CD4-positive, CD25-positive, alpha-beta regulatory T cell (primary cell): ENCODE measurements around the gene NOTCH4. TPM values are rescaled to one million over a fixed set of nuclear protein-coding genes. Genes with fewer than 3 reads are reported as not detected.
A peak's percentile ranks its signal among the peaks of the same experiment; 100 is the strongest.
"Not testable (repeated sequence)": the region's sequence is repeated elsewhere in the genome, so short reads cannot be mapped to it uniquely, and the experiment has no call there.

Source experiments
- ATAC-seq, 2 donors: fragments of 150-1000 bp; cut with Tn5 transposase; one replicate each; pipeline ENCODE4 v1.10.0; 2021; ENCODE audit warnings: low read depth in 2 of 2, moderate number of reproducible peaks in 2 of 2, moderate library complexity in 1 of 2
- DNase-seq, 3 donors: peaks; one replicate each; pipeline versions ENCODE4 v3.0.0 to v3.0.0-alpha.2; 2012 to 2022; ENCODE audit warnings: mixed read lengths in 1 of 3
- H3K27ac ChIP-seq: one replicate; pipeline ENCODE4 v1.7.0; 2013; ENCODE audit warnings: mild to moderate bottlenecking, low read length; ENCODE audit not compliant: insufficient read depth, poor library complexity, severe bottlenecking
- H3K27me3 ChIP-seq: one replicate; pipeline ENCODE4 v1.7.0; 2013; ENCODE audit warnings: low read length; ENCODE audit not compliant: control insufficient read depth, insufficient read depth
- H3K36me3 ChIP-seq: one replicate; pipeline ENCODE4 v1.7.0; 2013; ENCODE audit warnings: mild to moderate bottlenecking, low read length, moderate library complexity; ENCODE audit not compliant: control insufficient read depth, insufficient read depth
- H3K4me1 ChIP-seq: 2 replicates; pipeline ENCODE4 v1.7.0; 2013; ENCODE audit warnings: mild to moderate bottlenecking, low read length; ENCODE audit not compliant: insufficient read depth, control insufficient read depth, poor library complexity, severe bottlenecking
- H3K4me3 ChIP-seq: one replicate; pipeline ENCODE4 v1.7.0; 2013; ENCODE audit warnings: low read depth, mild to moderate bottlenecking, low read length, moderate library complexity
- H3K9me3 ChIP-seq, 2 experiments: 1 replicate in 1 of 2; 2 replicates in 1 of 2; pipeline ENCODE4 v1.7.0; 2013; ENCODE audit warnings: low read length in 2 of 2, mild to moderate bottlenecking in 1 of 2, moderate library complexity in 1 of 2; ENCODE audit not compliant: control insufficient read depth in 2 of 2
- H3K27ac Mint-ChIP-seq, 3 donors: one replicate each; pipeline ENCODE4 v1.8.0; 2020 to 2022; ENCODE audit warnings: mild to moderate bottlenecking in 3 of 3, mixed read lengths in 3 of 3, moderate library complexity in 2 of 3
- H3K27me3 Mint-ChIP-seq: one replicate; pipeline ENCODE4 v1.8.0; 2022; ENCODE audit warnings: mild to moderate bottlenecking, mixed read lengths
- H3K36me3 Mint-ChIP-seq: one replicate; pipeline ENCODE4 v1.8.0; 2020; ENCODE audit warnings: mixed read lengths
- H3K4me1 Mint-ChIP-seq, 4 donors: one replicate each; pipeline ENCODE4 v1.8.0; 2020 to 2022; ENCODE audit warnings: mixed read lengths in 4 of 4, mild to moderate bottlenecking in 1 of 4
- H3K4me3 Mint-ChIP-seq, 4 donors: one replicate each; pipeline ENCODE4 v1.8.0; 2020 to 2022; ENCODE audit warnings: mild to moderate bottlenecking in 4 of 4, mixed read lengths in 4 of 4, moderate library complexity in 3 of 4
- H3K9me3 Mint-ChIP-seq, 7 donors: one replicate each; pipeline ENCODE4 v1.8.0; 2020 to 2022; ENCODE audit warnings: mixed read lengths in 7 of 7, mild to moderate bottlenecking in 3 of 7, moderate library complexity in 2 of 7
- polyA plus RNA-seq, 4 donors: library from polyadenylated mRNA; unstranded; fragments of 300-500 nt; fragmentation: Illumina TruSeq; gene quantifications; one replicate each; pipeline ENCODE4 v1.2.3, GENCODE V29; 2021
- total RNA-seq: library from RNA; stranded (reverse); gene quantifications from one replicate; pipeline ENCODE4 v1.2.3, GENCODE V29; 2022

Gene NOTCH4
- total and polyA plus RNA-seq, 5 donors from 2014 or later, result 0.36 to 0.86 (median 0.63) TPM; not detected in 1

DNA sequence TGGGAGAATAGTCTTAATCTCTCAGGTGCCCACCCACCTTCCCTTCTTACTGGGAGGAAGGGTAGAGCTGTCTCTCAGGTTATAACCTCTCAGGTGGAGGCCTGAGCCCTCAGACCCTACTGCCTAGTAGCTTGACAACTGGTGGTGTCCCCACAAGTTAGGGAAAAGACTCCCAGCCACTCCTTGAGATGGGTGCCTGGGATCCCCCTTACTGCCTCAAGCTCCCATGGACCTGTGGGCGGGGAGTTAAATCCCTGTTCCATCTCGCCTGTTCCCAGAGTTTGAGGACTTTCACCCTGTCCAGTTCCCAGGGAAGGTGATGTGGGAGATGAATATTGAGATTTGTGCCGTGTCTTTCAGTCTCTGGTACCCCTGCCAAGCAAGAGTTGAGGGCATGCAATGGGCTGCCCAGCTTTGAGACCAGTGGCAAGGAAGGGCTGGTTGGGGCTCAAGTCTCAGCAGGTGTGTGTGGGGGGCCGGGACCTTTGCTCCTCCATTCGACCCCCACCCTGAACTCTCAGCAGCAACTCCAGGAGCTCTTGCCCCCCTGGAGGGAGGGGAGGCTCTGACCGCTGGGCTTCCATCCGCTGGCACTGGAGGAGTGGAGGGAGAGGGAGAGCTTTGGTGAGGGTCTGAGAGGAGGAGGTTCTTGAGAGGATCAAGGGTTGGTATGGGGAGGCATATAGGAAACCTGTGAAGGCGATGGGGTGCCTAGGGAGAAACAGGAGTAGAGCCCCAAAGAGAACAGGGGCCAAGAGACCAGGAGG lies 32.8 kb downstream of the NOTCH4 start:
- Mint-ChIP-seq H3K9me3 (no peaks in the 10 kb centered on the region), H3K27ac (peak overlapping the region; percentile 98 to 99 (median 99)), H3K4me1 (peaks cover 28 to 68% (median 50%) of the 10 kb centered on the region in 4 donors), H3K4me3 (peak overlapping the region; percentile 99 to 100 (median 99)), H3K36me3 (peaks cover 19% of the 10 kb centered on the region), H3K27me3 (peaks cover 10% of the 10 kb centered on the region)
- Histone ChIP-seq H3K4me3 (peak overlapping the region; percentile 84), H3K4me1 (peaks cover 82% of the 10 kb centered on the region), H3K27ac (peak overlapping the region; percentile 88), H3K9me3 (no peaks in the 10 kb centered on the region), H3K36me3 (peaks cover 17% of the 10 kb centered on the region), H3K27me3 (no peaks in the 10 kb centered on the region)
- DNase-seq (no peak), ATAC-seq (no peak)

DNA sequence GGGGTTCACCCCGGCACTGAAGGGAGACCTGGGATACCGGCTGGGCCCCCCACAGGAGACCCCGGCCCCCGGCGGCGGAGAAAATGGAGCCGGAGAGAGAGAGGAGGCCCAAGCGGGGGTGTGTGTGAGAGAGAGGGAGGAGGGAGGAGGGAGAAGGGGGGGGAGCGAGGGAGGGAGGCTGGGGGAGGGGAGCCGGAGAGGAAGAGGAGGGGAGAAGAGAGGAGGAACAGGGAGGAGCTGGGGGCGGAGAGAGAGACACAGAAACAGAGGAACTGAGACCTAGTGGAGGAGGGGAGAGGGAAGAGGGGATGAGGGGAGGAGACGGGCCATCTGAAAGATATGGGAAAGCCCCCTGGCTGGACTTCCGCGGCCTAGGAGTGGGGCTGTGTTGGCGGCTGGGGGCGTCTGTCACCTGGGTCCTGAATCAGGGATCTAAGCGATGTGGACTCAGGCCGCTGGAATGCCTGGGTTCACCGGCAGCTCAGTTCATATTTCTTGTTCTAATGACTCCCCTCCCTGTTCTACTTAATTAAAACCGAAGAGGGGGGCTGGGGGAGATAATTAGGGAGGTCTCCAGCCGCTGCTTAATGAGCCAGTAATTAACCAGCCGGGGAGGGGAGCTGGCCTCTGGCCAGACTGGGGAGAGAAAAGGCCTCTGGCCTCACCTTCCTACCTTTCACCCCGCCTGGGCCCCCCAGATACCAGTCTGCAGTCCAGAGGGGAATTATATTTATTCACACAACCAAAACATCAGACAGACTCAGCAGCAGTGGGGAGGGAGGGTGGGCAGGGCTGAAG lies 33.6 kb downstream of the NOTCH4 start, which contains the start of gene PBX2:
Gene PBX2 (minus strand): TSS at position 149 of the 798 bp plus-strand sequence. CDS start 287 bp downstream, outside the sequence.
- ATAC-seq, result peak; percentile 62 to 71
- Histone ChIP-seq H3K36me3 (peaks cover 17% of the 10 kb centered on the region), H3K4me1 (peaks cover 80% of the 10 kb centered on the region), H3K27ac (peak within 1 kb of the TSS; percentile 88), H3K27me3 (no peaks in the 10 kb centered on the region), H3K4me3 (peak within 1 kb of the TSS; percentile 84), H3K9me3 (no peaks in the 10 kb centered on the region)
- Mint-ChIP-seq H3K27ac (peak within 1 kb of the TSS; percentile 98 to 99 (median 99)), H3K36me3 (peaks cover 25% of the 10 kb centered on the region), H3K4me1 (peaks cover 26 to 68% (median 54%) of the 10 kb centered on the region in 4 donors), H3K9me3 (no peaks in the 10 kb centered on the region), H3K27me3 (peaks cover 4% of the 10 kb centered on the region), H3K4me3 (peak within 1 kb of the TSS; percentile 99 to 100 (median 99))
- DNase-seq, result peak; percentile 76 to 95 (median 76)

DNA sequence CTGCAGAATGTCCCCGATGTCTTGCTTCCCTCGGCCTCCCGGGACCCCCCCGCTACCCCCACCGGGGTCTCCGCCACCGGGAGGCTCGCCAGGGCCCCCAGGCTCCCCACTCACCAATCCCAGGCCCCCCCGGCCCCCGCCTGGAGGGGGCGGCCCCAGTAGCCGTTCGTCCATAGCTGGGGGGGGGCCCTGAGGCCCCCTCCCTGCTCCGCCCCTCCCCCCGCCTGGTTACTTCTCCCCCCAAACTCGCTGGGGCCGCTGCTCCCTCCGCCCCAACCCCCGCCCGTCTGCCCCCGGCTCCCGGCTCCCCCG lies 34.2 kb downstream of the NOTCH4 start:
- ATAC-seq (no peak), DNase-seq (no peak)
- H3K27ac ChIP-seq, result peak overlapping the region; percentile 88
- H3K27ac Mint-ChIP-seq, result peak overlapping the region in 2 of 3 donors; percentile 93 to 99
- no peaks in the 10 kb centered on the region for H3K27me3 ChIP-seq
- peaks cover 74% of the 10 kb centered on the region for H3K4me1 ChIP-seq
- H3K36me3 ChIP-seq, result peaks cover 17% of the 10 kb centered on the region
- H3K4me3 Mint-ChIP-seq, result peak overlapping the region; percentile 96 to 99 (median 98)
- peaks cover 20 to 64% (median 52%) of the 10 kb centered on the region in 4 donors for H3K4me1 Mint-ChIP-seq
- no peaks in the 10 kb centered on the region for H3K9me3 Mint-ChIP-seq
- H3K4me3 ChIP-seq, result peak overlapping the region; percentile 81
- H3K36me3 Mint-ChIP-seq, result peaks cover 25% of the 10 kb centered on the region
- no peaks in the 10 kb centered on the region for H3K9me3 ChIP-seq
- peaks cover 4% of the 10 kb centered on the region for H3K27me3 Mint-ChIP-seq

DNA sequence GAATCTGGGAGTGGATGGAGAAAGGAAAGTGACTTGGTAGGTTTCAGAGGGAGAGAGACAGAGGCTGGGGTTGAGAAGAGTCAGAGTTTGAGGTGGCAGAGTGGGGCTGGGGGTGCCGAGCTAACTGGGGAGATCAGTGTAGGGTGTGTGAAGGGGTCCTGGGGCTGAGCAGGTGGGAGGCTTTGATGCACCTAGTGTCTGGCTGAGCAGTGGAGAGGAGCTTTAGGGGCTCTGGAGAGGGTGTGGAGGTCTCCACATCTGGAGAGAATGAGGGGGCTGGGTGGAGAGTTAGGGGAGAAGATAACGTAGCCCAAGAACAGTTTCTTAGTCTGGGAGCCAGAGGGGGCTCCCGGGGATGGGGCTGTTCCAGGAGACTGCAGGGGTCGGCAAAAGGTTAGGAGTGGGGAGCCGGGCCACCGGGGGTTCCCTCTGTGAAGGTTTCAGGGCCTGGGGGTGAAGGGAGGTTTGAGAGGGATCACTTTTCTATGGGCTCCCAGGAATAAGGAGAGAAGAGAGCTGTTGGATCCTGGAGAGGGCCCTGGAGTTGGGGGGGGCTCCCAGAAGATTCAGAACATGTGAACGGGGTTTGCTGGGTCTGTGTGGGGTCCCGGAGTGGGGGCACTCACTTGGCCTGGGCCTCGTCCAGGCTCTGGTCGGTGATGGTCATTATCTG lies 34.7 kb downstream of the NOTCH4 start:
- Mint-ChIP-seq H3K4me1 (peaks cover 16 to 60% (median 49%) of the 10 kb centered on the region in 4 donors), H3K27ac (peak overlapping the region; percentile 93 to 98 (median 97)), H3K27me3 (peaks cover 4% of the 10 kb centered on the region), H3K36me3 (peaks cover 25% of the 10 kb centered on the region), H3K9me3 (no peaks in the 10 kb centered on the region), H3K4me3 (peak overlapping the region; percentile 94 to 98 (median 96))
- Histone ChIP-seq H3K4me1 (peaks cover 69% of the 10 kb centered on the region), H3K27ac (peak overlapping the region; percentile 88), H3K4me3 (peak overlapping the region; percentile 81), H3K36me3 (peaks cover 17% of the 10 kb centered on the region), H3K9me3 (no peaks in the 10 kb centered on the region), H3K27me3 (no peaks in the 10 kb centered on the region)
- DNase-seq, result no peak
- no peak for ATAC-seq

DNA sequence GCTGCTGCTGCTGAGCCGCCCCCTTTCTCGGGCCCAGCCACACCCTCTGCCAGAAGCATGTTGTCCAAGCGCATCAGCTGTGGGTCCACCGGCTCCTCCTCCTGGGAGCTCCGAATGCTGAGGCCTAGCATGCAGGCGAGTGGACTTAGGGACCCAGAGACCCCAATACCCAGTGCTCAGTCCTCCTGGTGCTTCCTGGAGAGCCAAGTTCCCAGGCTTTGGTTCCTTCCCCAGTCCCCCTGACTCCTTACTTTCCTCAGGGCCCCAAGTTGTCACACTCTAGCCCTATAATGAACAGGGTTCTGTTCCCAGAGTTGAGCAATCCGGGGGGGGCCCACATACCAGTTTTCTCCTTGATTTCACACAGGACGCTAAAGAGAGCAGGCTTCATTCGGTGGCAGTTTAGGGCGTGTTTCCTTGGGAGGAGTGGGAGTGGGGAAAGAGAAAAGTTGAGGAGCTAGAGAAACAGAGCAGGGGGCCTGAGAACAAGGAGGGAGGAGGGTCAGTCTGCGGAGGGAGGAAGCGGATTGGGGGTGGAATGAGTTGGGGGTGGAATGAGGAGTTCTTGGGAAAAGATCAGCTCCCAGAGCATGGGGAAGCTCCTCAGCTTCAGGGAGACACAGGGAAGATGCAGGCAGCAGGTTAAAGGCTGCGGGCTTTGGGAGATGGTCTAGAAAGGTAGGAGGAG lies 35.3 kb downstream of the NOTCH4 start:
- H3K9me3 Mint-ChIP-seq, result no peaks in the 10 kb centered on the region

DNA sequence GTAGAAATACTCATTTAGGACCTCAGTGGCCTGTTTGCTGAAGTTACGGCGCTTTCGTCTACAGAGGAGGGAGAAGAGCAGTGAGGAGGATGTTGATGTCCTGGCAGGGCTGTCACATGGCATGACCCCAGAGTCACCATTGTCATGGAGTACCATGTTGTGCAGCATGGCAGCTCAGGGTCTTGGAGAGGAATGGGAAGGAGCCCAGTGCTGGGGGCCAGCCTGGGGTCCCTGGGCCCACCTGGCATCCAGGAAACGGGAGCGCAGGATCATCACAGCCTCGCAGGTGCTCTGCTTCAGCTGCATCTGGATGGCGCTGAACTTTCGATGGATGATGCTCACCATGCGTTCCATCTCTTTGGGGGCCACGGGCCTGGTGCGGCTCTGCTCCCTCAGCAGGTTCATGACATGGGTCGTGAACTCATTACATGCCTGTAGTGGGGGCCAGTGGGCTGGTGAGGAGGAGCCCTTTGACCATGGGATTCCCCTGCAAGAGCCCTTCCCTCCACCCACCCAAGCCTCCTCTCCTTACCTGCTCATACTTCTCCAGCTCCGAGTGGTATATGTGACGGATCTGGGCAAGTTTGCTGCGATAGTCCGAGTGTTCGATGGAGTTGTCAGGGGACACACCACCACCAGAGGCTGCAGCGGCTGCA lies 36.0 kb downstream of the NOTCH4 start:
- not testable (repeated sequence) for DNase-seq
- Histone ChIP-seq H3K36me3 (peaks cover 27% of the 10 kb centered on the region), H3K27ac (peak overlapping the region; percentile 88)

More for the DNA sequence above, 35.3 kb downstream of the NOTCH4 start:
- H3K4me1 Mint-ChIP-seq, result peaks cover 10 to 55% (median 43%) of the 10 kb centered on the region in 4 donors
- DNase-seq, result no peak
- Histone ChIP-seq H3K4me3 (peak overlapping the region; percentile 81), H3K27ac (peak overlapping the region; percentile 88), H3K9me3 (no peaks in the 10 kb centered on the region), H3K36me3 (peaks cover 21% of the 10 kb centered on the region), H3K27me3 (no peaks in the 10 kb centered on the region), H3K4me1 (peaks cover 62% of the 10 kb centered on the region)
- H3K4me3 Mint-ChIP-seq, result peak overlapping the region; percentile 94 to 98 (median 96)
- peak overlapping the region; percentile 93 to 98 (median 97) for H3K27ac Mint-ChIP-seq
- H3K36me3 Mint-ChIP-seq, result peaks cover 25% of the 10 kb centered on the region
- ATAC-seq, result no peak
- H3K27me3 Mint-ChIP-seq, result peaks cover 4% of the 10 kb centered on the region

More for the DNA sequence above, 36.0 kb downstream of the NOTCH4 start:
- Mint-ChIP-seq H3K4me1 (peaks cover 6 to 50% (median 38%) of the 10 kb centered on the region in 4 donors), H3K27ac (peak overlapping the region; percentile 81 to 98 (median 97)), H3K4me3 (peak overlapping the region; percentile 94 to 98 (median 96)), H3K36me3 (peaks cover 25% of the 10 kb centered on the region)
- H3K27me3 Mint-ChIP-seq, ATAC-seq, H3K27me3 ChIP-seq, H3K9me3 ChIP-seq, H3K9me3 Mint-ChIP-seq: not testable (repeated sequence)
- Histone ChIP-seq H3K4me3 (peak overlapping the region; percentile 81), H3K4me1 (peaks cover 60% of the 10 kb centered on the region)
